NAMALWA (cell line): ENCODE results near the gene PARS2.
A peak's percentile ranks its signal among the peaks of the same experiment; 100 is the strongest.

Source experiments
- DNase-seq: peaks from one replicate; pipeline ENCODE4 v3.0.0-alpha.2; 2015; ENCODE audit warnings: low spot score

Gene PARS2

DNA sequence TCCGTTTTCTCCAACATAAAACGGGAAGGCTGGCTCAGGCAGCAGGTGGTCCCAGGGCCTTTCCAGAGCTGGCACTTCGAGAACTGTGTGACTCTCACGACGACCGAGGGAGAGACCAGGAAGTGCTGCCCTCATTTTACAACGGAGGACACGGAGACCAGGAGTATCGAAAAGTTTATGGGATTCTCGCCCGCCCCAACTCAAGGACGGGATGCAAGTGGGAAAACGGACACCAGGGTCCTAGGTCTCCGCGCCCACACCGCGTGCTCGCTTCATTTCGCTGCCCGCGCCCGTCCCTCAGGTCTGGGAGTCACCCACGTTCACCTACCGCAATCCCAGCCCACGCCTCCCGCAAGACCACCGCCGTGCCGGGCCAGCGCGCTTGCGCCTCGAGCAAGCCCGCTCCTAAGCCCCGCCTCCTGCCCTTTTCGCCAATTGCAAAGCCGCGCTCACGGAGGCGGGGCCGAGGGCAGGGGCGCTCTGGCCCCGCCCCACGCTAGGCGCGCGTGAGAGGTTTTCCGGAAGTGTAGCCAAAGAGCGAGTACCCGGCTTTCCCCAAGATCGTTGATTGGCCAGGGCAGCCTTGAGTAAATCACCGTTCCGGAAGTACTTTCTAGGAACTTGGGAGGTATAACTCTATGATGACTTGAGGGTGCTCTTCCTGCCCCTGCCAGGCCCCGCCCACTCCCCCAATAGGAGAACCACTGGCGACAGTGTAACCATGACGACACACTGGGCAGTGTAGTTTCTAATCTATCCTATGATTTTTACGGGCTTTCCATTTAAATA lies at the start of gene PARS2:
TSS of gene PARS2 (minus strand) at position 391 of the 789 bp plus-strand sequence. CDS start 5,362 bp downstream, outside the sequence.
- peak; percentile 100 for DNase-seq

DNA sequence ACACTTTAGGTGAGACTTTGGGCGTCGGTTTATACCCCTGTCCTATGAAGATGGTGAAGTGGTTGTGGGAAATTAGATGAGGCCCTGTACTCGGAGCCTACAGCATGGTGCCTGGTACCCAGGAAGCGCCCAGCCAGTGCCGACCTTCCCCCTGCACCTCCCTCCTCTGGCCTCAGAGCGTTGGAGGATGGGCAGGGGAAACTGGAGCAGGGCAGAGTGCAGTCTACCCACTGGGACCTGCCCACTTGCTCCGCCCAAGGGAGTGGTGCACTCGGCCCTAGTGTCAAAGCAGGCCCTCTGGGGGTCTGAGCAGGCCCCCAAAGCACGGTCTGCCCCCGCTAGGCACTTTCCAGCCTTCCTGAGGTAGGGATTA lies 49.8 kb upstream of the PARS2 start:
- DNase-seq = no peak

DNA sequence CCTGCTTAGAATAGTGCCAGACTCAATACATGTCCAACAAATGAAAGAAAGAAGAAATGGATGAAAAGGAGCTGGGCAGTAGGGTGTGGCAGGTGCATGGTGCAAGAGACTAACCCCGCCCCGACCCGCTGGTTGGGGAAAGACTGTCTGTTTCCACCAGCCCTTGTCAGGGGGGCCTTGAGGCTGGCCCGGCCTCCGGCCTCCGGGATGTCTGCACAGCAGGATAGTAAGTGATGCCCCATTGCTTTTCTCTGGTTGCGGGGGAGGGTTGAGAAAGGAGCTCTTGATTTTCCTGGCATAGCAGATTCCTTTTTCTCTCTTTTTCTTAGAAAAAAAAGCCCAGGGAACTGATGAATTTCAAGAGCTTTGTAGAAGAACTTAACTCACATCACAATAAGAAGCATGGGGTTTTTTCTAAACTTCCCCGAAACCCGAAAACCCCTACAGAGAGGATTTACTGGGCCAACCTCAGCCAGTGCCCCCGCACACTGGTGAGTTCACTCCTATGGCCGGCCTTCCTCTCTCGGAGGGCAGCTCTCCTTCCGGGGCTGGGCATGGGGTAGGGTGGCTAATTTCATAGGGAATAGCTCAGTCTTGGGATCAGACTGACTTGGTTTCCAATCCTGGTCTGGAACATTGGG lies 49.3 kb upstream of the PARS2 start:
- DNase-seq = no peak

DNA sequence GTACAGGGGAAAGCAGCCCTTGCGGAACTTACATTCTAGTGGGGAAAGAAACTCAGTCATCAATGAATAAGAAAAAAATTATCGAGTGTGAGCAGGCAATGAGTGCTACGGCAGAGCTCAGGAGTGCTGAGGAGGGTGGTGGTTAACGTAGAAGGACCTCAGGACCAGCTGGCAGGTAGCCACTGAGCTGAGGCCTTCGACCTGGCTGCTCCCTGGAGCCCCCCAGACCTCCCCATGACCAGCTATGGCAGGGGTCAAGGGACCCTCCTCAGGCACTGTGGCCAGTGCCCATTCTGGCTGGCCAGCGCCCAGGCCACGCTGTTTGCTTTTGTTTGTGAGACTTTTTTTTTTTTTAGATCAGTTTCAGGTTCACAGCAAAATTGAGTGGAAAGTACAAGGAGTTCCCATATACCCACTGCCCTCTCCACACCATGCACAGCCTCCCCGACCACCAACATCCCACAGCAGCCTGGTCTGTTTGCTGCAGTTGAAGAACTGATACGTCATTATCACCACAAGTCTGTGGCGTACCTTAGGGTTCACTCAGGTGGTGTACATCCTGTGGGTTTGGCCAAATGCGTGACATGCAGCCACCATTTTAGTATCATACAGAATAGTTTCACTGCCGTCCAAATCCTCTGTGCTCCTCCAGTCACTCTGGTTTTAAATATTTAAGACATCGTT lies 48.6 kb upstream of the PARS2 start:
- DNase-seq = no peak

DNA sequence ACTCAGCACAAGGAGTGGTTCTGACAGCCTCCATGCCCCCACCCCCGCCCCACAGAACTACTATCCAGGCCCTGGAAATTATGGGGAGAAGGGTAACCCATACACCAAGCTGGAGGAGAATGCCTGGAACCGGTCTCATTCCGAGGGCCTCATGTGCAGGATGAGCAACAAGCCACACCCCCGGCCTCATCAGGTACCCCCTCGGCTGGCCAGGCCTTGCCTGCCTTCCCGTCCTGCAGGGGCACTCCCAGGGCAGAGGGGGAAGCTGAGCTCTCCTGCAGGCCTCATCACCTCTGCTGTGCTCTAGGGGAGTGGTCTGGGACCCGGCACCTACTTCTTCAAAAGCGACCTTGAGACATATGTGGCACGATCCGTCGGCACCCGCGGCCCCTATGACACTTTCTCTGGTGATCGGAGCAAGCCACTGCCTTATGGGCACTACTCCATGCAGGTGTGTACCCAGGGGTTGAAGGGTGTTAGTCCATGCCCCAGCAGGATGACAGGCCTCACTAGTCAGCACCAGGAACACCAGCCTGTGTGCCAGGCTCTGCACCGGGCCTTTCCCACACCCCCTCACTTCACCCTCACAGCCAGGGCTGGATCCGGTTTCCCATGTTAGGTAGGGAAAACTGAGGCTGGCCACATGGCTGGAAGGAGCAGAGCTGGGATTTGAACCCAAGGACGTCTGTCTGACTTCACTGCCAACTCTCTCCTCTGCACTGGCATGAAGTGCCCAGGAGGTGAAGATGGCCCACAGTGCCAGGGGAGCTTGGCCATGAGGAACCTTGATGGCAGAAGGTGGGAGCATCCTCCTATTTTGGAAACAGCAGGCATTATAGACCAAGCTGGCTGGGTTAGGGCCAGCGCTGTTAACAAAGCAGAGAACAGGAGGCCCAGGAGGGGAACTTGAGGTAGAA lies 47.7 kb upstream of the PARS2 start:
- no peak for DNase-seq

DNA sequence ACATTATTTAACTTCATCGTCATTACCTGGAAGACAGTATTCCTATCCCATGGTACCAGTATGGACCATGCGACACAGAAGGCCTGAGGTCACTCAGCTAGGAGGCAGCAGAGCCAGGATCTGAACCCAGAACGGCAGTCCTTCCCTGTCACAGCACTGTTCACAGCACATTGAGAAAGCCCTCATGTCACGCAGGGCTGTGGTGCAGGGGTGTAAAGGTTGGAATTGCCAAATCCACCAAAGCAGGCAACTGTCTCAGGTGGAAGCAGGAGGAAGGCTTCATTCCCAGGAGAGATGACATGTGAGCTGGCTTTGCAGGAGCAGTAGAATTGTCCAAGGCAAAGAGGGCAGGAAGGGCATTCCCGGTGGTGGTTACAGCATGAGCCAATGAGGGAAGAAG lies 46.7 kb upstream of the PARS2 start:
- no peak for DNase-seq

DNA sequence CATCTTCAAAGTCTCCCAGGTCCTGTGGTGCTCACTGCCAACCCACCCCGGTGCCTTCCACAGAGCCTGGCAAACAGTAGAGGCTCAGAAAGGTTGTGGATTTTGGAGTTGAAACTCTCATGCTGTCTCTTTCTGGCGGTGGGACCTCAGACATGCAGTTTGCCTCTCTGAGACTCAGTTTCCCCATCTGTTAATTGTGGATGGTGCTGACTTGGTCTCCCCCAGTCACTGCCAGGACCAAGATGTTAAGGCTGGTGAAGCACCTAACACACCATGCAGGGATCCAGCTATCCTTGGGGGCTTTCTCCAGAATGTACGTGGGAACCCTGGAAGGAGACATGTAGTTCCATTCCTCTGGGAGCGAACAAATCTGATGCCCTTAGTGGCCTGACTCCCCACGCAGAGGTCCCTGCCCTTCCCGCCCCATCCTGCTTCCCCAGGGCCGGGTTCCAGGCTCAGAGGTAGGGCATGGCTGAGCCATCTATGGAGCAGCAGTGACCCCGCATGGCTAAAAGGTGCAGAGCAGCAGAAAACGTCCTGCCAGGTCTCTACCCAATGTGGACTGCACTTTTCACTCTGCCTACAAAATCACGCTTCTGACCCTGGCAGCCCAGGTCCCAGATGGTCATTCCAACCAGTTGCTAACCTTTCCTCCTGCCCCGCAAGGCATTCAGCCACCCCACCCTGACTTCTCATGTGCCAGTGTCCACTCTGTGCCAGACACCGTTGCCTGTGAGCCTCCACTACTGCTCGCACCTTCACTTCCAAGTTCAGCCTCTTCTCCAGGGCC lies 46.0 kb upstream of the PARS2 start:
- DNase-seq = peak; percentile 68

DNA sequence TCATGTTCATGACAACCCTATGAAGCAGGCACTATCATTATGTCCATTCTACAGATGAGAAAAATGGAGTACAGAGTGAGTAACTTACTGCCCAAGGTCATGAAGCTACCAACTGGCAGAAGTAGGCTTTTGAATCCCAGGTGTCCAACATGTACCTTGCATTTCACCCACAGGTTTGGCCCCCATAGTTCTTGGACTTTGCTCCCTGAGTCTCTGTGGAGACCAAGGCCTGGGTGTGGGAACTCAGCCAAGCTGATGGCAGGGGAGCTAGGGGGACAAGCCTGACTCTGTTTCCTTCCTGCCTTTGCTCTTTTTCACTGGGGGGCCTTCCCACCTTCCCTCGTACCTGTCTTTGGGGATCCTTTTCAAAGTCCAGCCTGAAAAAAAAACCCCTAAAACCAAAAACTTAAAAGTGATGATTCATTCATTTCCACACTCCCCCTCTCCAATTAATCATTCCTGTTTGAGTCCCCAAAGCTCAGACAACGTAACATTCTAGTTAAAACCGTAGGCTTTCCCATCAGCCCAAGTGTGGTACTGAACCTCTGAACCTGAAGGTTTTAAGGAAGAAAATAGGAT lies 45.3 kb upstream of the PARS2 start:
- DNase-seq = no peak

DNA sequence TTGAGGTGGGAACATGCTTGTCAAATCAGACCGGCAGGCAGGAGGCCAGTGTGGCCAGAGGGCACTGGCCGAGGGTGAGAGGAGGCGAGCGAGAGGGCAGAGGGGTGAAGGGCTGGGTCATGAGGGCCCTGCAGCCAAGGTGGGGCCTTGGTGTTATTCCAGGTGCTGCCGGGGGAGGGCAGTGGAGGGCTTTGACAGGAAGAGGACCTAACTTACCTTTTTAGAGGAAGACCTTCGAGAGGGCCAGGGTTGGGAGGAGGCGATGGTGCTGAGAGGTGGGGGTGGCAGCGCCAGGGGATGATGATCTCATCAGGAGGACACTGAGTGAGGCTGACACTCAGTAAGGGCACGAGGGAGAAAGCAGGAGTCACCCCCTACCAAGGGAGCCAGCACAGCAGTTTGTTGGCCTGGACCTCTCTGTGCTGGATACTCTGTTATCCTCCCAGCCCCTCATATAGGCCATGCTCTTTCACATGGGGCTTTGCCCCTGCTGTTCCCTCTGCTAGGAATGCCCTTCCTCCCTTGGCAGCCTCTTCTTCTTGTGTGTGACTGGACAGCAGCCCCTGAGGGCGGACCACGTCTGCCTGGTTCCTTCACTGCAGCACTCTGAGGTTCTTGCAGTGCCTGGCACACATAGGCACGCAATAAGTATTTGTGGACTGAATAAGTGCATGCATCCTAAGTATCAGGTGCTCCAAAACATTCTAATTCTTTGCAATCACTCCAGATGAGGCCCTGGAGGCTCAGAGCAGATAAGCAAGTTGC lies 44.3 kb upstream of the PARS2 start:
- DNase-seq = no peak

DNA sequence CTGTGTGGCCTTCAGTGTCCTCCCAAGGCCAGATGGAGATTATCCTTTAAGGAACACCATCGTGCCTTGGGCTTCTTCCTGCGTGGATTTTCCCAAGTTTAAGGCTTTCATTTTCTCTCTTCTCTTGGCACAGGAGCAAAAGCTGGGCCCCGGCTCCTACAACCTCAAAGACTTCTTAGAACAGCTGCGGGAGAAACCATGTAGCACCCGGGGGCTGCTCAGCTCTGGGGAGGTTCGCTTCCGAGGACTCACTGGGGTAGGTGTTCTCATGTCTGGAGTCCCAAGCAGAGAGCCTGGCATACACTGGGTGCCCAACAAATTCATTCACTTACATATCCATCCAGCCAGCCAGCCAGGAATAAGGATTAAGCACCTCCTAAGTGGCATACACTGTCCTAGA lies 43.4 kb upstream of the PARS2 start:
- no peak for DNase-seq

DNA sequence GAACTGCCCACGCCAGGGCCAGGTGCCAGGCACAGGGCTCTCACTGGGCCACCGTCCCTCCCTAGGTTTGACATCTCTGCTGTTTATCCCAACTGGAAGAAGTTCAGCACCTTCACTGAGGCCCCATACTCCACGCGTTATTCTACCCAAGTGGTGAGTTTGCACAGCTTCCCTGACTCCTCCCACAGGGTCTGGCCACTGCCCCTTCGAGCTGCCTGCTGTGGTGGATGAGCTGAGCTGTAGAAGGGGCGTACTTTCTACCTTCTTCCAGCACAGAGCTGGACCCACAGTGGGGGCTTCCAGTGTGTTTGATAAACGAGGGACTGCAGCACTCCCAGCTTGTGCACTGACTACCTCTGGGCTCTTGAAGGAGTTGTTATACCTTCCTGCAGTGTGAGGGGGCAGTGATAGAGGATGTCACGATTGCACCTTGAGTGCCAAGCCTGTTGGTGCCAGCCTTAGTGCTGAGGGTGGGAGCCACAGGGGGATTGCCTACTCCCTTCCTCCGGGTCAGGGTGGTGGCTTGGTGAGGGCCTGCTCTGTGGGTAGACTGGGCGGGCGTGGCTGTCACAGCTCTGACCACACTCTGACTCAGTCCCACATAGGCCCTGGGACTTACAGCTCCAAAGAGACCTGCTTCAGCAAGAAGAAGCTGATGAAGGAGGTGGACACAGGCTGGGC lies 42.7 kb upstream of the PARS2 start:
- DNase-seq = no peak

GRCh38 chr1:54805981-54806381 lies 41.7 kb upstream of the PARS2 start:
- DNase-seq = no peak

- DNase-seq = no peak
These were observed 41.1 kb upstream of the PARS2 start for GRCh38 chr1:54805466-54805865.

- no peak for DNase-seq
These were observed 40.3 kb upstream of the PARS2 start for GRCh38 chr1:54804471-54805132.

DNA sequence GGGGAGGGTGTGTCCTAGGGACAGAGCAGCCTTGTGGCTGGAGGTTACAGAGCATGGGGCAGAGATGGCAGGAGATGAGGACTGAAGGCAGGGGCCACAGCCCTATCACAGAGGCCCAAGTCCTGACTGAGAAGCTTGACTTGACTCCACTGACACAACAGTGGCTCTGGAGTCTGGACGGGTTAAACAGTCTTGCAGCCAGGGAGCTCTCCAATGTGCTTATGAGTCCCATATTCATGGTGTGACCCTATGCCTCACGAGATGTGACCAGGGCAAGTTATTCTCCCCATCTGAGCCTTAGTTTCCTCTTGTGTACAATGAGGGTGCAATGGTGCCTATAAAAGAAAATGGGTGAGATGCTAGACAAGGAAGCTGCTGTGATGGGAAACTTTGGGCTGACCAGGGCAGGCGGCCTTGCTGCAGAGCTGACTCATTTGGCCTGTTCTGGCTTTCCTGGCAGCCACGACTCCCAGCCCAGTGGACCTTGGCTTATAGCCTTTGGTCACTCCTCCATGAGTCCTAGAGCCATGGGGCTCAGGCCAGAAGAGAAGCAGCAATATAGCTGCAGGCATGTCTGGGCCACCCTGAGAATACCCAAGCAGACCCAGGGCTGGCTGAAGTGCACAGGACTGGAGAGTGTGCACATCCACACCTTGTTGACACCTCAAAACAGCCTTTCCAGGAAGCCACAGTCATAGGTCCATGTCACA lies 39.6 kb upstream of the PARS2 start:
- no peak for DNase-seq

DNA sequence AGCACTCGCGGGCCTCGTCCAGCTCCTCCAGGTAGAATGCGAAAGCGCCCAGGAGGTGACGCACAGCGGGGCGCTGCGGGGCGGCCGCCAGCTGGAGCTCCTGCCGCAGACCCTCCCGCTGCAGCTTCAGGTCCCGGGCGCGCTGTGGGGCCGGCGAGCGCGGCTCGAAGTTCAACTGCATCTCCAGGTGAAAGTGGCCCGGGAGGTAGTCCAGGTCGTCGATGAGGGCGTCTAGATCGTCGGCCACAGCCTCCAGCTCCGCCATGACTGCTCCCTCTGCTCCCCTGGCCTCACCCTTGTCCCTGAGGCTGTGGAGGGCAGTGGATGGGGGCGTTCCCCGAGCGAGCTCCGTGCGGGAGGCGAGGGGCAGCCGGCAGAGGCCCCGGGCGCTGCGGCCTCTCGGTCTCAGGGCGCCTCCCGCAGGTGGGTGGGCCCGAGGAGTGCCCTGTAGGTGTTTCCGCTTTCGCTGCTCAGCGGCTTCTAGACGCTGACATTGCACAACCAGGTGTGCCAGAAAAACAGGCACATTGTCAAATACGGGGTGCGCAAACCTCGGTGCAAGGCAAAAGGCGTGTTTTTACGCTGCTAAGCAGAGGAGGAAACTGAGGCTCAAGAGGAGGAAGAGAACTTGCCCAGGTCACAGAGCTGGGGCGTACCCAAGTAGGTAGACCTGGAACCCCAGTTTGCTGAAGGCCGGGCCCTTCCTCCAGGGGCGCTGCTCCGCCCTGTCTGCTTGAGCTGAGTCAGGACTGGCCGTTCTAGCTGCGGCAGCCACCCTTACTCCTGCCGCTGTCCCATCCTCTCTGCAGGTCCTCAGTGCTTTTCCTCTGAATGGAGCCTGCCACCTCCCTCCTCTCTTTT lies 36.8 kb upstream of the PARS2 start, which contains the start of gene TTC22:
TSS of gene TTC22 (minus strand) at position 425 of the 861 bp plus-strand sequence. CDS start at position 265, 160 bp downstream.
- DNase-seq = peak; percentile 59
